Activated CD4-positive, alpha-beta T cell treated with anti-CD3 and anti-CD28 coated beads, Interleukin-2, amount 50 U/mL, for 4 hours (primary cell): ENCODE results near the gene RRP1B.
A peak's percentile ranks its signal among the peaks of the same experiment; 100 is the strongest.
"Not testable (repeated sequence)": the region's sequence is repeated elsewhere in the genome, so short reads cannot be mapped to it uniquely, and the experiment has no call there.

Experiments used
- DNase-seq, 2 experiments: peaks; one replicate each; pipeline ENCODE4 v3.0.0-alpha.2; 2020

The RRP1B gene

DNA sequence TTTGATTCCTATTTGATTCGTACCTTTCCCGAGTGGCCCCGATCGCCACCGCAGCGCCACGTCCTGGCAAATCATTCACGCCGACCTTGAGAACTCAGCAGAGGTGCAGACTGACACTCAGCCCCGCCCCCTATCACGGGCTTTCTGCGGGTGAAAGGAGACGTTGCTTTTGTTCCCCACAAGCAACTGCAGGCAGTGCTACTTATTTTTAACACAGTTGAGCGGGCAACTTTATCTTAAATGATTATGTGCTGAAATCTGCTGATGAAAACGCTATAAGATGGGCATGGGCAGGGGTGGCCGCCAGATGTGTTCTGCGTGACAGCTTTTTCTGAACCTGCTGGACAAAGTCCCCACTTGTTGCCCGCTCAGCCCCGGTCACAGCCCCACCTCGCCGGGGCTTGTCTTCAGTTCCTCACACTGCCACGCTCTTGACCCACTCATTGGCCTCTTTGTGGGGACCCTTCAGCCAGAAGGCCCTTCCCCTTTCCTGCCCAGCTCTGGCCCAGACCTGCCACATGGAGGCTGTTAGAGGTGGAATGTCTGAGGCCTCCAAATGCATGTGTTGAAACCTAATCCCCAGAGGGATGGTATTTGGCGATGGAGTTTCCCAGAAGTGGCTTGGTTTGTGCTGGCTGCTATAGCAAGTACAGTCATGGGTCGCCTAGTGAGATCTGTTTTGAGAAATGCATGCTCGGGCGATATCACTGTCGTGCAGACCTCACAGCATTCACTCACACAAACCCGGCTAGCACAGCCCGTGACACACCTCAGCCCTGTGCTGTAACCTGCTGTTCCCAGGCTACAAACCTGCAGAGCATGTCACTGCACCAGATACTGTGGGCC lies 43.9 kb downstream of the RRP1B start:
- DNase-seq: no peak

DNA sequence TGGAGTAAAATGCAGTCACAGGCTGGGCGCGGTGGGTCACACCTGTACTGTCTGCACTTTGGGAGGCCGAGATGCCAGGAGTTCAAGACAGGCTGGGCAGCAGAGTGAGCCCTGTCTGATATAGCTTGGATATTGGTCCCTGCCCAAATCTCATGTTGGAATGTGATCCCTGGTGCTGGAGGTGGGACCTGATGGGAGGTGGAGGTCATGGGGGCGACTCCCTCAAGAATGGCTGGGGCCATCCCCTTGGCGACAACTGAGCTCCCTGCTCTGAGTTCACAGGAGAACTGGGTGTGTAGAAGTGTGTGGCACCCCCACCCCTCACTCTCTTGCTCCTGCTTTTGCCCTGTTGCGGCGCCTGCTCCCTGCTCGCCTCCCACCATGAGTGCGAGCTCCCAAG lies 48.1 kb downstream of the RRP1B start:
- DNase-seq: no peak

DNA sequence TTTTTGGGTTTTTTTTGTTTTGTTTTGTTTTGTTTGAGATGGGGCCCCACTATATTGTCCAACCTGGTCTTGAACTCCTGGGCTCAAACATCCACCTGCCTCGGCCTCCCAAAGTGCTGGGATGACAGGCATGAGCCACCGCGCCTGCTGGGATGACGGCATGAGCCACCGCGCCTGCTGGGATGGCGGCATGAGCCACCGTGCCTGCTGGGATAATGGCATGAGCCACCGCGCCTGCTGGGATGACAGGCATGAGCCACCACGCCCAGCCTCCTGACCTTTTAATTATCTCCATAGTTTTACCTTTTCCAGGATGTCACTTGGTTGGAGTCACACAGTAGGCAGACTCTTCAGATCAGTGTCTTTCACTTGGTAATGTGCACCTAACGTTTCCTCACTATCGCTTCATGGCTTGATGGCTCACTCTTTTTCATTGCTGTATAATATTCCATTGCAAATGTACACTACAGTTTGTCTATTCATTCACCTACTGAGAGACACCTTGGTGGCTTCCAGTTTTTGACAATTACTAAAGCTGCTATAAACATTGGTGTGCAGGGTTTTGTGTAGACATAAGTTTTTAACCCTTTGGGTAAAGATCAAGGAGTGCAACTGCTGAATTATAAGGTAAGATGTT lies 49.5 kb downstream of the RRP1B start:
- no peak for DNase-seq

DNA sequence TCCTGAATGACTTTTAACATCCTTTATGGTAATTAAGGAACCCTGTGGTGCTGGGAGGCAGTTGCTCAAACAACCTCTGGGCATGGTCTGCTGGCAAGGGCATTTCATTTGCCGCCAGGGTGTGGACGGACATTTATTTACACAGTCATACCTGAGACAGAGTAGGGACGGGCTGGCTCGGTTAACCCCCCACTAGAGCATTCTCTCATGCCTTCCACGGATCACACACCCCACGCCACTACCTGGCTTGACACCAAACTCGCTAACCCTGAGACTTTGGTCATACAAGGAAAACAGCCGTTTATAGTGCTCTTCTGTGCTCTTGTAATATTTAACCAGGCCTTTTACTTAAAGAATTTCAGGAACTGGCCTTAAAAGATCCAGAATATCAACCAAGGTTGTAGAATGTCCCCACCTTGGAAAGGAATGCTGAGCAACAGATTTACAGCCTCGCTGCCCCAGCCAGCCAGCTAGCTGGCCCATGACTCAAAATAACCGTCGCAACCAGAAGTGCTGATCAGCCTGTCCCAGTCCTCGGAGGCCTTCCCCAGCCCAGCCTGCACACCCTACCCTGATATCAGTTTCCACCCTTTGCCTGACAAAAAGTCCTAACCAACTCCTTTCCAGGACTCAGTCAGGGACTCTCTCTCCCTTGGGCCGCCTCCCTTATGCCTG lies 53.0 kb downstream of the RRP1B start:
- DNase-seq: no peak

DNA sequence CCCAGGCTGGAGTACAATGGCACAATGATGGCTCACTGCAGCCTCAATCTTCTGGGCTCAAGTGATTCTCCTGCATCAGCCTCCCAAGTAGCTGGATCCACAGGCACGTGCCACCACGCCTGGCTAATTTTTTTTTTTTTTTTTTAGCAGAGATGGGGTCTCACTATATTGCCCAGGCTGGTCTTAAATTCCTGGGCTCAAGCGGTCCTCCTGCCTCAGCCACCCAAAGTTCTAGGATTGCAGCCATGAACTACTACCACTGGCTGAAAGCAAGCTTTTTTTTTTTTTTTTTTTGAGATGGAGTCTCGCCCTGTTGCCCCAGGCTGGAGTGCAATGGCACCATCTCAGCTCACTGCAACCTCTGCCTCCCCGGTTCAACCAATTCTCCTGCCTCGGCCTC lies 53.8 kb downstream of the RRP1B start:
- DNase-seq: not testable (repeated sequence)

DNA sequence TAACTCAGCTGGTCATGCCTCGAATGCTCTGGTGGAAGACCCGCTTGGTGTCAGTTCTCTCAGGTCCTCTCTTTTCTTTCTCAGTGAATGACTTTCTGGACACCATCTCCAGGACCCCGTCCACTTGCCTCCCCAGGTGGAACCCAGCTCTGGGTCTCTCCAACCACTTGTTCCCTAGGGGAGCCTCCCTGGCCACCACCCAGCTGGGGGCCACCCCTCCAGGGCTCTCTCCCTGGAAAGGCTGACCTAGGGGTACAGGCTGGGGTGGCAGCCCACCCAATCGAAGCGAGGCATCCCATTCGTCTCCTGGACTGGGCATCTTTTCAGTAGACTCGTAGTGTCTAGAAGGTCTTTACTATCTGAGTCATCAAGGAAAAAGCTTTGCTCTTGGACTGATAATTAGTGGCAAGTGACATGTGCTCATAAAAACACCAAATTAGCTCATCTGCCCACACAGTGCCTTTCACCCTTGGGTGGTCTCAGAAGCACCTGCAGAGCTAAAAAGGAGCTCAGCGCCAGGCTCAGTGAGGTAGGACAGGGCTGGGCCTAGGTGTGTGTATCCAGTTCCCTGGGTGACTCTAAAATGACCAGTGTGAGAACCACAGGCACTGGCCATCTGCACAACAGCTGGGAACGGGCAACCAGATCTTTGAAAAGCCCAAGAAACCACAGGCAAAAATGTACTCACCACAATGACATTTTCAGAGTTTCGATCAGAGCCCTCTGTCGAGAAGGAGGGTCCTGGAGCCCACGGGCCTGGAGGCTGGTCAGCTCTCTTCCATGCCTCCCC lies 57.2 kb downstream of the RRP1B start:
- no peak for DNase-seq

DNA sequence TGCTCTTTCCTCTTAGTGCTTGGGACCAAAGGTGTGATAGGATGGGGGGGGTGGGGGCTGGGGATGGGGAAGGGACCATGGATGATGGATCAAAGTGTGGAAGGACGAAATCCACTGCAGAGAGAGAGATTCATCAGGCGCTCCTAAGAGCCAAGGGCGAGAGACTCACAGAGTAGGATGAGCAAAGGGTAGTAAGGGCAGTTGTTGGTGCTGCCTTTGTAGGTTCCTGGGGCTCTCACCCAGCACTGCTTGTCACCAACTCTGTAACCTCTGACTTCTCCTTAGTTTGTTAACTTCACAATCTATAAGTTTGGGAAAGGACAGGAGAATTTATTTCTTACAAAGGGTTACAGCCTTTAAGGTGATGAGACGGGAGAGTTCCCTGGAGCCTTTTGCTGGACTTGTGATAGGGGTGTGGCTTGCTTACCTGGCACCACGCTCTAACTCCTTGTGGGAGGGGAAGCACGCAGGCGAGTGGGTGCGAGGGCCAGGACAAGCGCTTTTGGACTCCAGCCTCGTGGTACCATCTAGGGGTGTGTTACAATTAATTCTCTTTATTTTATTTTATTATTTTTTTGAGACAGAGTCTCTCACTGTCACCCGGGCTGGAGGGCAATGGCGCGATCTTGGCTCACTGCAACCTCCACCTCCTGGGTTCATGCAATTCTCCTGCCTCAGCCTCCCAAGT lies 58.0 kb downstream of the RRP1B start:
- no peak for DNase-seq

DNA sequence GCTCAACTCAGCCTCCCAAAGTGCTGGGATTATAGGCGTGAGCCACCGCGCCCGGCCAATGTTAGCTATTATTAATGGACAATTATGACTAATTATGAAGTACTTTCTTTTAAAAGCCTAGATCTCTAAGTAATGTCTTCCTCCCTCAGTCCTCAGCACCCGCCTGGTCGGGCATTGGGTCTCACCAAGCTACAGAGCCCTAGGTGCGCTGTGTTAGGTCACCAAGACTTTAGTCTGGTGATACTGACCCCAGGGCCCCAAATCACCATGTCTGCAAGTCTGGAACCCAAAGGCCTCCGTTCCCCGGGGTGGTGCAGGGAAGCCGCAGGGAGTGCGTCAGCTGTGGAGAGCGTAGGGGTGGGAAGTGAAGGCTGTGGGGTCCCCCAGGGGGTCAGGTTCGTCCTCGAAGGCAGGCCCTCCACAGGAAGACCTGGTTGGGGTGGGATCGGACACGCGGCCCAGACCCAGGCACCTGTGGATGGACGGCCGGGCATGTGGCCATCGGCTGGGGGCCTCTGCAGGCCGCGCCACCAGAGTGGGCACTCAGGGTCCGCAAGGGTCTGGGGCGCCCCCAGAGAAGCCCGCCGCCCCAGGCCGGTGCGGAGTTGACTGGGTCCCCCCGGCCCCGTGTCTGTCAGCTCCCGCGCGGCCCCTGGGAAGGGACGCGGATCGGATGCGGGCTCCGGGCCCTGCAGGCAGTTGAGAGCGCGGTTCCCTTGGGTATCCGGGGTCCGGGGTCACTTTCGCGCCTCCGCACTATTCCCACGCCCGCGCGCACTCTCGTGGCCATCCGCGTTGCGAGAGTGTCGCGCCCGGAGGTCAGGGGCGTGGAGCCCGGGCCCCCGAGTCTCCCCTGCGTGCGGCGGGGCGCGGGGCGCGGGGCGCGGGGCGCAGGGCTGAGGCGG lies 58.9 kb downstream of the RRP1B start:
- no peak for DNase-seq

DNA sequence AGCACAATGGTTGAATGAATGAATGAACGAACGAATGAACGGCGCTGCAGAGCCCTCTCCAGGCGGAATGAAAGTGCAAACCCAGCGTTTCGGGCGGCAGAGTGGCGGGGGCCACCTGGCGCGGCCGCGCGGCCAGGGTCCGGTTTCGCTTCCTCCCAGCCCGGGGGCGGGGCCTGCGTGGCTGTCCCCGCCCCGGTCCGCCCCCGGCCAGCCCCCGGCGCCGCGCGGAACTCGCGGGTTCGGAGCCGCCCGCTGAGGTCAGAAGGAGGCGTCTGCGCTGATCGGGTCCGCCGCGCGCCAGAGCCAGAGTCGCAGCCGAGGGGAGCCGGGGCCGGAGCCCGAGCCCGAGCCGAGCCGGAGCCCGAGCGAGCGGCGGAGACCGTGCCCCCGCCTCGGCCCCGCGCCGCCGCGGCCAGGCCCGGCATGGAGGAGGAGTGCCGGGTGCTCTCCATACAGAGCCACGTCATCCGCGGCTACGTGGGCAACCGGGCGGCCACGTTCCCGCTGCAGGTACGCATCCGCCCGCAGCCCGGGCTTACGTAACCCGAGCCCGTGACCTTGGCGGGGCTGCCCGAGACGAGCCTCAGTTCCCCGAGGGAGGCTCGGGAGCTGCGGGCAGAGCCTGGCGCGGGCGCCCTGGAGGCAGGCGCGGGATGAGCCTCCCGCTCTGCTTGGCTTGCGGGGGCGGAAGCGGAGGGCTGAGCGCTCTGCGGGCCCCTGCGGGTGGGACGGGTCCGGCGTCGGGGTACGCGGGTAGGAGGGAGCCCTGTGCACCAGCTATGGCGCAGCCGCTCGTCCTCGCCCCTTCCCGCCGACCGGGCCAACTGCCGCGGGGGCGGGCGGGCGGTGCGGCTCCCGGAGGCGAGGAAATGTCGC lies 59.8 kb downstream of the RRP1B start, which contains the start of gene PDXK:
Gene PDXK (plus strand): TSS at position 258 of the 876 bp plus-strand sequence. CDS start 166 bp downstream, at position 424.
- DNase-seq: peak; percentile 65 to 73

DNA sequence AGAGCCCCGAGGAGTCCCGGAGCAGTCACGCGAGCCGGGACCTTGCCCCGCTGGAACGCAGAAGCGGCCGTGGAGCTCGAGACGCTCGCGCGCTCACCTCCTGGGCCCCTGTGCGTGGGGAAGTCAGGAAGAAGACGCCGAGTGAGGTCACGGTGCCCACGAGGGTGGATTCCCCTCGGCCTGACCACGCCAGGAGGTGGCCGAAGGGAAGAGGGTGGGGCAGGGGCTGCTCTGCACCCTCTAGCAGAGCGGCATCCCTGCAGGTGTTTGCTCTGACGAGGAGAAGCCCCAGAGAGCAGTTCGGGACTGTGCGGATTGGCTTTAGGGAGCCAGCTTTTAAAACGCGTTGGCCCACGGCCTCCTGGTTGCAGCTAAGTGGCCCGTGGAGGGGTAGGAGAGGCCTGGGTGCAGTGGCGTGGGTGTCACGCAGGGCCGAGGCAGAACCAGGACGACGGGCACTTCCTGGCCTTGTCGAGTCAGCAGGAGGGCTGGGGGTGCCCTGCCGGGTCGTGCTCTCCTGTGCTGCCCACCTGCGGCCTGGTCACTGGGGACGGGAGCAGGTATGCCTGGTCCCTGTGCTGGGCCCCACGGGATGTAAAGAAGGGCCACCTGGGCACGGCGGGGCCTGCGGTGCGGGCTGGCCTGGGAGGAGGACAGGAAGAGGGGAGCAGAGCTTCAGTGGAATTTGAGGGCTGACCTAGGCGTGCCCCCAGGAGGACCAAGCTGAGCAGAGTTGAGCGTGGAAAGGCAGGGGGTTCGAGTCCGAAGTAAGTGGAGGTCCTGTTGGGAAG lies 60.6 kb downstream of the RRP1B start:
- no peak for DNase-seq

DNA sequence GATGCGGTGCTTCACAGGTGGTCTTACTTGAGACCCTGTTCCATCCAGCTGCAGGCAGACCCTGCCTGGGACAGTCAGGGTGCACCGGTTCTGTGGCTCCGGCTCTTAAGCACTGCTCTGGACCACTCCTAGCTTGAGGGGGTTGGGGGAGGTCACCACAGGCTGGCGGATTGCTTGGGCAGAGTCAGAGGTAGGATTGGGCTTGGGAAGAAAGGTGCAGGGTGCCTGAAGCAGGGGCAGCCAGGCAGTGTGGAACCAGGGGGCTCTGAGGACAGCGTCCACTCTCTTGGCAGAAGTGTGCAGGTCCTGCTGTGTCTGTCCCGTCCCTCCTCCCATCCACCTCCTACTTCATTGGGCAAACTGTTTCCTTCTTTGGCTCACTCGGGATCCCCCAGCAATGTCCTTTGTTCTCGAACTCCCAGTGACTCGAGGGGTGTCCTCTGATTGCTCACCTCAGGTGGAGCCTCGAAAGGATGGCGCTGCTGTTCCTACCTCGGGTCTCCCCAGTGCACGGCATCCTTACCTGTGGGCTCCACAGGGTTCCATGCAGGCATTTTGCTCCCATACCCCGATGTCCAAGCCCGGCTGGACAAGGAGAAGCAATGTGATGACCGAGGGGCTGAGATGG lies 61.3 kb downstream of the RRP1B start:
- DNase-seq: no peak

DNA sequence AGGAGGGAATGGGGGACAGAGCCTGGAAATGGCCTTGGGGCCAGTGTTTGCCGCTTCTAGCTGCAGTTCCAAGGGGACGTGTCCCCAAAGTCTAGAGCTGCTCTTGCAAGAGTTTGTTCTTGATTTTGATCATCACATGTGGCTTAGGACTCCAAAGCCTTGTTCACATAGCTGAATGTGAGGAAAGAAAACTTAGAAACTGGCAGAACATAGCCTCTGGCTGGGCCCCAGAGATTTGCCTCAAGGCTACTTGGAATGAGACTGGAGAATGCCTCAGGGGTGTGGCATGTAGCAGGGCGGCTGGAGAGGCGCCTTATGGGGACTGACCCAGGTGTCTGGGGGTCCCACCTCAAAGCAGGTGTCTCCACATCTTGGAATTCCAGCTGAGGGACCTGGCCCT lies 61.8 kb downstream of the RRP1B start:
- no peak for DNase-seq

DNA sequence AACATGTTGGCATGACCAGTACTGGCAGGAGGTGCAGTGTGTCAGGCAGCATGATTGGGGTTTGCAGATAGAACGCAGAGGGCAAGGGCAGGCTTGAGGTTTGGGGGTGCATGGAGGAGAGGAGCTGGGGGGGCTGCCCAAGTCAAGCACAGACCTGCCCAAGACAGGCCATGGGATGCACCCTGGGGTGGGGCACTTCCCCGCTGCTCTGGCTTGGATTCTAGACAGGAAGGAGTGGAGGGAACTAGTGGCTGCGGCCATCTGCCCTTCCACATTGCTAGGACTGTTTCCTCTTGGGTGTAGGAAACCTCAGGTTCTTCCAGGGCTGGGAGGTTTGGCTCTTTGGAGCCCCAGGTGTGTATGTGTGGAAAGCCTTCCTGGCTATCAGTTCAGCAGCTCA lies 62.6 kb downstream of the RRP1B start:
- no peak for DNase-seq

DNA sequence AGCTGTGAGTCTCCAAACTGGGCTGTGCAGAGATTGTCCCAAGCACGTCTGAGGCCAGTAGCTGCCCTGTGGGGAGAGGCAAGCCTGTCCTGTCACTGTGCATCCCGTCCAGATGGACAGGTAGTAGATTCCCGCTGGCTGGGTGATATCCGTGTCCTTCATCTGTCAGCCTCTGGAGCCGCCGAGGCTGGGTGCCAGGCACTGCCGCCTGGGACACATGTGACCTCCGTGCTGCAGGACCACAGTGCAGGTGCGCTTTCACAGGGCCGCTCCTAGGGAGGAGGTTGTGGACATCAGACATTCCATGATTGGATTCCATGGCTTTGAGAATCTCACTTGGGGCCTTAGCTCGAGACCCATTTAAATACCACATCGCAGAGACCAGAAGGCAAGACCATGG lies 64.3 kb downstream of the RRP1B start:
- DNase-seq: no peak

DNA sequence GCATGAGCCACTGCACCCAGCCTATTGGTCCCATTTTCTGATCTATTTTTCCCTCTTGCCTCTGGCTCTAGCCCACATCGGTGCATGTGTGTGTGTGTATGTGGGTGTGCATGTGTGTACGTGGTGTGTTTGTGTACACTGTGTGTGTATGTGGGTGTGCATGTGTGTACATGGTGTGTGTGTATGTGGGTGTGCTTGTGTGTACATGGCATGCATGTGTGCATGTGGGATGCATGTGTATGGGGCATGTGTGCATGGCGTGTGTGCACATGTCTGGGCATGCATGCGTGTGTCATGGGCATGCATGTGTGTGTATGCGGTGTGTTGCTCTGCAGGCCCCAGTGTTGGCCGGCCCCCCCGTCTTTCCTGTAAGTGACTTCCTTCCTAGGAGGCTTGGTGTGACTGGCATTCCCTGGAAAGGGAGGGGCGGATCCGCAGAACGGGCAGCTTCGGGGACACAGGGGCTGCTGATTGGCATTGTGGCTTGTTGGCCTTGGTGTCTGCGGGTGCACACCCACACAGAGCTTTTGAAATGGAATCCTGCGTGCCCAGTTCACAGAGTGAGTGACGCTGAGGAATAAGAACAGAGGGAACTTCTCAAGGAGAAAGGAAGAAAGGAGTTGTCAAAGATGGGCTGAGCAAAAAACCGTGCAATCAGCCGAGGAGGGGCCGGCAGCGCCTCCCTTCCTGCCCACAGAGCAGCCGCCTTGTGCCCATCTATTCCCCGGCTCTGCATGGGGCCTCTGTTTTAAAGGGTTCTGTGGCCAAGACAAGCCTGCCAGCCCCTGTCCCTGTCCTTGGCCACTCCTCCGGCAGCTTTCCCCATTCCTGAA lies 67.5 kb downstream of the RRP1B start:
- DNase-seq: no peak

DNA sequence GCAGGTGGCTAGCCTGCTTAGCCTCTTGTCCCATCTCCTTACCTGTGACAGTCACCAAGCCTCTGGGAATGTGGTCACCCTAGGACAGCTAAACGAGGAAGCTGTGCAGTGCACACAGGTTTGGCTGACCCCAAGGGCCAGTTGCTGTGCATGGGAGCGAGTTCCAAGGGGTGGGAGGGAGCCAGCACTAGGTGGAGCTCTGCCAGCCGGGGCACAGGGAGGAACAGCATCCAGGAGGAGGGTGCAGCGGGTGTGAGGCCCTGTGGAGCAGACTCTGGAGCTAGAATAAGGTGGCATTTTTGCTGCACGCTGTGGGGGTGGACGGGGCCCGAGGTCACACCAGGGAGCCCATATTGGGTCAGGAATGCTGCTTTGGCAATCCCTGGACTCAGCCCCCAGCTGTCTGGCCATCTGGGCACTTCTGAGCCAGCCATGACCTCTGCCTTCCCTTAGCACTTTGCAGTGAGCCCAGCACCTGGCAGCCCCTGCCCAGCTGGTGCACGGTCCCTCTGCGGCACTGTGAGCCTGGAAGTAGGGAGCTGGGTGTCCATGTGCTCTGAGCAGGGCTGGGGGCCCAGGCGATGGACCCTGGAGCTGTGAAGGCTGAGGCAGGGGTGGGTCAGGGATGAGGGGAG lies 68.3 kb downstream of the RRP1B start:
- no peak for DNase-seq

DNA sequence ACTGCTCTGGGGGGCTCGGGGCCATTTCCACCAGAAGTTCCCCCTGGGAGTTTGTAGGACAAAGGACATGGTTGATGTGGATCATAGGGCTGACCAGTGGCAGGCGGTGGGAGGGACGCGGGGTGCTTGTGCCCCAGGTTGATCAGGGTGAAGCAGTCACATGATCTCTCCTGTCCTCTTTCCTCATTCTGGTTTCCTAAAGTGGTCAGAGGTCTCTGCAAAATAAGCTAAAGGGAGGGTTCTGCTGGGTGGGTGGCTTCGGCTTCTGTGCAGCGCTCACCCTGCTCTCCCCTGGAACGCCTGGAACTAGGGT lies 68.8 kb downstream of the RRP1B start:
- DNase-seq: no peak
